DMS 273 (cell line): ENCODE data around the gene ZNF665.
"Not testable (repeated sequence)": the region's sequence is repeated elsewhere in the genome, so short reads cannot be mapped to it uniquely, and the experiment has no call there.

Source experiments
- DNase-seq: peaks from one replicate; lab custom pipeline; 2025; ENCODE audit not compliant: unreplicated experiment; lab: John Stamatoyannopoulos, UW

ZNF665 gene

GRCh38 chr19:53158119-53158656 lies 35.0 kb downstream of the ZNF665 start:
- DNase-seq: peak; percentile 66

GRCh38 chr19:53157626-53158025 lies 35.5 kb downstream of the ZNF665 start:
- DNase-seq: peak; percentile 50

- no peak for DNase-seq
These were observed 36.3 kb downstream of the ZNF665 start for GRCh38 chr19:53156850-53157249.

GRCh38 chr19:53147645-53148044 lies 45.5 kb downstream of the ZNF665 start:
- no peak for DNase-seq

- no peak for DNase-seq
These were observed 52.8 kb downstream of the ZNF665 start for GRCh38 chr19:53140351-53140750.

- DNase-seq: no peak
These were observed 56.7 kb downstream of the ZNF665 start for GRCh38 chr19:53136432-53136831.

GRCh38 chr19:53132141-53132991 lies 60.8 kb downstream of the ZNF665 start, which contains the start of gene ZNF415:
ZNF415 (minus strand) TSS chr19:53132910; CDS start chr19:53122676, 10,234 bp downstream.
- peak; percentile 93 for DNase-seq

- DNase-seq: no peak
These were observed 61.4 kb downstream of the ZNF665 start for GRCh38 chr19:53131727-53132126.

GRCh38 chr19:53131085-53131590 lies 62.0 kb downstream of the ZNF665 start:
- DNase-seq: no peak

- DNase-seq: no peak
These were observed 62.7 kb downstream of the ZNF665 start for GRCh38 chr19:53130506-53130905.

GRCh38 chr19:53126733-53127526 lies 66.2 kb downstream of the ZNF665 start:
- not testable (repeated sequence) for DNase-seq

GRCh38 chr19:53123400-53123799 lies 69.8 kb downstream of the ZNF665 start:
- no peak for DNase-seq
